Measurements from ENCODE around the gene OR4N2.
"Not testable (repeated sequence)": the region's sequence is repeated elsewhere in the genome, so short reads cannot be mapped to it uniquely, and the experiment has no call there.

The OR4N2 gene

GRCh38 chr14:19838433-19838832, 34.9 kb downstream of the OR4N2 start:
- DNase-seq = no peak

GRCh38 chr14:19851365-19851764, 47.8 kb downstream of the OR4N2 start:
- DNase-seq = no peak

GRCh38 chr14:19866061-19866669, 62.6 kb downstream of the OR4N2 start:
- not testable (repeated sequence) for DNase-seq

GRCh38 chr14:19873178-19873577, 69.6 kb downstream of the OR4N2 start:
- no peak for DNase-seq

GRCh38 chr14:19874842-19875241, 71.3 kb downstream of the OR4N2 start, which contains the start of gene OR4K2:
OR4K2 (plus strand) TSS chr14:19875142; CDS start chr14:19876268, 1,126 bp downstream.
- no peak for DNase-seq

GRCh38 chr14:19878029-19878642, 74.6 kb downstream of the OR4N2 start:
- DNase-seq = no peak
